Fibroblast of skin of right quadriceps (primary cell): Measurements from ENCODE around the gene IL3RA.

Source experiments
- DNase-seq: peaks from one replicate; pipeline ENCODE4 v3.0.0-alpha.2; 2013

Gene IL3RA

GRCh38 chrX:1427756-1428155, 91.2 kb downstream of the IL3RA start:
- no peak for DNase-seq

DNA sequence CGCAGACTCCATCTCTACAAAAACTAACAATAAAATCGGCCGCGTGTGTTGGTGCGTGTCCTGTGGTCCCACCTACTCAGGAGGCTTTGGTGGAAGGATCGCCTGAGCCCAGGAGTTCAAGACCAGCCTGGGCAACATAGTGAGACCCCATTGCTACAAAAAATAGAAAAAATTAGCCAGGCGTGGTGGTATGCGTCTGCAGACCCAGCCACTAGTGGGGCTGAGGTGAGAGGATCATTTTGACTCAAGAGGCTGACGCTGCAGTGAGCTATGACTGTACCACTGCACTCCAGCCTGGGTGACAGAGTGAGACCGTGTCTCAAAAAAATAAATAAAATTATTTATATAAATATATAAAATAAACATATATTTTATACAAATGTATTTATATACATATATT, 93.9 kb downstream of the IL3RA start:
- DNase-seq: no peak
